GM21723 (cell line): ENCODE data around the gene ZNF502.

ENCODE experiments used
- ATAC-seq: cut with Tn5 transposase; IDR thresholded peaks from one replicate; pipeline ENCODE4 v1.9.1; 2021; ENCODE audit warnings: mild to moderate bottlenecking, moderate library complexity; ENCODE audit not compliant: unreplicated experiment

Gene ZNF502

DNA sequence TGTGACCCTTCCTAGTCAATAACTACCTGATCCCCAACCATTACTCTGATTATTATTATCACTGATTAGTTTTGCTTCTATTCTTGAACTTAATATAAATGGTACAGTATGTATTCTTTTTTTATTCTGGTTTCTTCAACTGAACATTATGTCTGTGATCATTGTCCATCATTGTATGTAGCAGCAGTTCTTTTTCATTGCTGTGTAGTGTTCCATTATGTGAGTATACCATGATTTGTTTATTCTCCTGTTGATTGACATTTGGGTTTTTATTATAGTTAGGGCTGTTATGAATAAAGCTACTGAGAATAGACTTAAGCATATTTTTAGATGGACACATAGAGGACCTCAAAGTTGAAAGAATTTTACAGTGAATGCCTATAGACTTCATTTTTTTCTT lies 51.8 kb downstream of the ZNF502 start:
- no peak for ATAC-seq

DNA sequence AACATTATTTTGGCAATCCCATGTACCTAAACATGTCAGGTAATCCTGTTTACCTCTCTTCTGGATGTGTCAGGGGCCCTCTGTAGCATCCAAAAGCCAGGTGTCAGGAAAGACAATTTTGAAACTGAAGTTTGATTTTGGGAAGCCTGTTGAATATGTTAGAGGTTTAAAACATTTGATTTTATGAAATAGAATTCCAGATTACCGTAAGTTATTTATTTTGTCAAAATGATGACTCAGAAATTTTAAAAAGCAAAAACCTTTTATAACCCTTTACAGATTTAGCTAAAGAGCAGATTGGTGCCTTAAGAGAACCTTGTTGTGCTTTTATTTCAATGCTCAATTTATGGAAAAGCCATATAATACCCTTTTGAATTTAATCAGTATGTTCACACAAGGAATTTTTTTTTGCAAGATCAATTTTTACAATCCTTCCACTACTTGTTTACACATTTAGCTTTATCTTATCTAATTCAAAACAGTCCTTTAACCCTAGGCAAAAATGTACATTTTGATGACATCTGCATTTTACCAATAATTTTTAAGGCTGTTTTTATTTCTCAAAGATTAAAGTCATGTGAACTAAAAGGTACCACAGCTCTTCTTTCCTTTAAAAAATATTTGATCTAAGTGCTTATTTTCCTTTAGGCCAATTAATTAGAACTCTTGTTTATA lies 59.1 kb downstream of the ZNF502 start:
- ATAC-seq = no peak

DNA sequence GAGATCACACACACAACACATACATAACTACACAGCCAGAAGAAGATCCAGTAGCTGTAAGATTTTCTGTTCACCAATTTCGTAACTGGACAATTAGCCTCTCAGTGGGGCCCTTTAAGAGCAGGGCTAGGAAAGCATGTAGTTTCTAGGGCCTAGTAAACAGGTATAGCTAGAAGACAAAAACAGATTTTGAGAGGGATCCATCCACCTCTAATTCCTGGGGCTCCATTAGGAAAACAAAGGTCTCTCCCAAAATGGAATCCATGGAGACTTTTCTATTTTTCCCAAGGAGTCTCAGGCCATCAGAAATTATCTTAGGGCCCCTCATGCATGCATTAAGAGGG lies 59.6 kb downstream of the ZNF502 start:
- no peak for ATAC-seq
